Sciatic nerve (tissue), 2 donors: ENCODE data around the gene SUCLG2. TPM values are rescaled to one million over a fixed set of nuclear protein-coding genes. Genes with fewer than 3 reads are reported as not detected.
"Not testable (repeated sequence)": the region's sequence is repeated elsewhere in the genome, so short reads cannot be mapped to it uniquely, and the experiment has no call there.

Source experiments
- ATAC-seq: fragments of 200-7000 bp; cut with Tn5 transposase; one replicate; pipeline ENCODE4 v1.9.1; 2020; ENCODE audit warnings: mild to moderate bottlenecking, moderate library complexity
- DNase-seq: peaks from one replicate; pipeline ENCODE4 v3.0.0-alpha.2; 2020; ENCODE audit warnings: low spot score
- intact Hi-C: fragments of 100-400 bp; cut with DNase I; formaldehyde crosslinking; loops from one replicate; pipeline ENCODE4 v1.14.2; 2022
- total RNA-seq: library from RNA; stranded (reverse); fragmentation: NEBNext Ultra II Directional; extraction: Animal tissue kit (Norgen Biotek cat#: 25700); gene quantifications from one replicate; pipeline ENCODE4 v1.2.1, GENCODE V29; 2021
- donor health status: DM: no; HTN: no; CAD: no.
- donor health status: DM: no; HTN: no; CAD: no.

The SUCLG2 gene
- total RNA-seq, 1 donor from 2014 or later: 49.5 TPM

- ATAC-seq: no peak
These were observed 76.0 kb downstream of the SUCLG2 start for GRCh38 chr3:67578416-67578815.

GRCh38 chr3:67576441-67576840 is 78.0 kb downstream of the SUCLG2 start:
- intact Hi-C loops: no loop called here
- DNase-seq: no peak
- no peak for ATAC-seq

More at GRCh38 chr3:67578416-67578815, 76.0 kb downstream of the SUCLG2 start:
- DNase-seq: no peak
- intact Hi-C loops: no loop called here

- ATAC-seq (no peak), DNase-seq (no peak)
- intact Hi-C loops: no loop called here
These were observed 85.1 kb downstream of the SUCLG2 start for GRCh38 chr3:67569324-67569723.

GRCh38 chr3:67567893-67568292 is 86.5 kb downstream of the SUCLG2 start:
- DNase-seq: no peak
- no peak for ATAC-seq
- intact Hi-C loops: no loop called here

GRCh38 chr3:67564973-67565372 is 89.4 kb downstream of the SUCLG2 start:
- no peak for ATAC-seq
- intact Hi-C loops: no loop called here

GRCh38 chr3:67564008-67564407 is 90.4 kb downstream of the SUCLG2 start:
- no peak for DNase-seq
- intact Hi-C loops: no loop called here
- no peak for ATAC-seq

More at GRCh38 chr3:67564973-67565372, 89.4 kb downstream of the SUCLG2 start:
- DNase-seq: no peak

GRCh38 chr3:67561667-67562394 is 92.6 kb downstream of the SUCLG2 start:
- ATAC-seq (no peak), DNase-seq (no peak)
- intact Hi-C loops: no loop called here

- ATAC-seq: no peak
- intact Hi-C loops: no loop called here
- no peak for DNase-seq
These were observed 93.1 kb downstream of the SUCLG2 start for GRCh38 chr3:67561266-67561665.

- ATAC-seq (no peak), DNase-seq (no peak)
- intact Hi-C loops: no loop called here
These were observed 95.3 kb downstream of the SUCLG2 start for GRCh38 chr3:67559029-67559605.

GRCh38 chr3:67558426-67558825 is 96.0 kb downstream of the SUCLG2 start:
- intact Hi-C loops: no loop called here
- ATAC-seq: peak; percentile 95
- DNase-seq: no peak

GRCh38 chr3:67557848-67558355 is 96.5 kb downstream of the SUCLG2 start:
- intact Hi-C loops: no loop called here
- ATAC-seq (no peak), DNase-seq (no peak)

GRCh38 chr3:67551361-67552016 is 102.9 kb downstream of the SUCLG2 start:
- intact Hi-C loops: no loop called here
- DNase-seq: no peak
- ATAC-seq: no peak

GRCh38 chr3:67550541-67550940 is 103.9 kb downstream of the SUCLG2 start:
- intact Hi-C loops: no loop called here
- ATAC-seq (no peak), DNase-seq (no peak)

- DNase-seq, intact Hi-C loops, ATAC-seq: not testable (repeated sequence)
These were observed 111.7 kb downstream of the SUCLG2 start for GRCh38 chr3:67542502-67543250.

GRCh38 chr3:67540198-67540894 is 114.1 kb downstream of the SUCLG2 start:
- no peak for ATAC-seq
- intact Hi-C loops: no loop called here
- no peak for DNase-seq

- DNase-seq, intact Hi-C loops, ATAC-seq: not testable (repeated sequence)
These were observed 117.2 kb downstream of the SUCLG2 start for GRCh38 chr3:67537203-67537602.

GRCh38 chr3:67535006-67535405 is 119.4 kb downstream of the SUCLG2 start:
- ATAC-seq (no peak), DNase-seq (no peak)
- intact Hi-C loops: no loop called here

GRCh38 chr3:67534594-67534993 is 119.8 kb downstream of the SUCLG2 start:
- intact Hi-C loops: no loop called here
- ATAC-seq (no peak), DNase-seq (no peak)
